ENCODE results near the gene ARL15.

Gene ARL15

DNA sequence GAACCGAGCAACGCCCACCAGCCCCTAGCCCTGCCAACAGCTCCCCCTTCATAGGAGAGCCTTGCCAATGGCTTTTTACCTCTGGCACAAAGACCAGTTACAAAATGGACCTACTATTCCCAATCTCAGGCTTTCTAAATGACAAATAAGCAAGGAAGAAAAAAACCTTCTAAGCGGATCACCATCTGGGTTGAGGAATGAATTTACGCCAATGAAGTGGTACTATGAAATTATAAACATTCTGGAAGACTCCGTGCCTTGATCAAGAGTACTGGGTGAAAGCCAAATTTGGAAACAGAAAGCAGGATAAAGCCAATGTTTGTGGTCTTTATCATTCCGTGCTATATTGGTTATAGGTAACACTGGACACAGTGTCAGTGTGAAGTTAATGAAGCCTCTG lies 378.0 kb downstream of the ARL15 start:
- no peak for DNase-seq (ENCODE audit: low read depth)

DNA sequence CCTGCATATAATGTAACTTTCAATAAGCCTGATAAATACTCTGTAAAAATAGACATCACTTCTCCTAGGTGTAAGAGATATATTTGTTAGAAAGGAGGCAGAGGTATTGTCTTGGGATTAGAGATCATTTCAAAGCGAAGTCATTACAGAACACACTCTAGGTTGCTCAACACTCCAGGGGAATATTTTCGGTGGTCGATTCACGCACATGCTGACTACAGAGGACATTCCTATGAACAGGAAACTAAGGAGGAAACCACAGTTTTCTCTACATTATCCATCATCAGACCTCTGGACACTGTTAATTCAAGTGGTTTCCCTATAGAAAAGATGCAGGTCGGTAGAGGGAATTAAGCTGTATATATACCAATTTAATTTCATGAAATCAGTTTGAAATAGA lies 379.9 kb downstream of the ARL15 start:
- DNase-seq (ENCODE audit: low read depth), result no peak

DNA sequence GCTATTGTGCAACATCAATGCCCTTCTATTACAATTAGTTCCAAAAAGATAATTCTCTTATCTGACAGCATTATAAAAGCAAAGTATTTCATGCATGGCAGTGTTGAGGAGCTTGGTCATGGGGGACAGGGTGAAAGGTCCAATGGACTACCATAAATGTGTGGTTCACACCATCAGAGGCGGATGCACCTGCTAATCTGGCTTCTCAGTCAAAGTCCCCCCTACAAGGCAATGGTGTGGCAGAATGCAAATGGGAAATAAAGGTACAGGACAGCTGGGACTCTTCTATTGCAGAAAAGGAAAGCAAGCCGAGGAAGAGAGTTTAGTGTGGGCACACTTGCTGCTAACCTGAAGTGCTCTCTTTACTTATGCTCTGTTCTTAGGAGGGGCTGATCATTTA lies 380.8 kb downstream of the ARL15 start:
- DNase-seq (ENCODE audit: low read depth), result no peak

DNA sequence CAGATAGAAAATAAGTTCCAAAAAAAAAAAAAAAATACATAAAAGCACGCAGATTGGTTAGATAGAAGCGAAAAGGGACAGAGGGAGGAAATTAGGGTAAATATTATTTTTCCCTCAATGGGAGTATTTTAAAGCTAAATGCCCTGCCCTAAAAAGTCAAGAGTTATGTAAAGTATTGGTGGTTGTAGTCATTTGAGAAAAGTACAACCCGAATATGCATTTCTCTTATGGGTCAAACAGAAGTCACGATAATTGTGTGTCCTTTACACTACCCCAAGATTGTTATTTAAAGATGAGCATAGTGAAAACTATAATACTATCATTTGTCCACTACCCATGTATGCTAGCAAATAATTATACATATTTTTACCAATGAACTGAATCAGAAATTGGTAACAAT lies 381.2 kb downstream of the ARL15 start:
- no peak for DNase-seq (ENCODE audit: low read depth)

GRCh38 chr5:53928641-53929040 lies 381.7 kb downstream of the ARL15 start:
- DNase-seq (ENCODE audit: low read depth), result no peak

- no peak for DNase-seq (ENCODE audit: low read depth)
Observed at GRCh38 chr5:53927668-53928247, 382.6 kb downstream of the ARL15 start.

- DNase-seq (ENCODE audit: low read depth), result no peak
Observed at GRCh38 chr5:53926026-53926425, 384.3 kb downstream of the ARL15 start.

DNA sequence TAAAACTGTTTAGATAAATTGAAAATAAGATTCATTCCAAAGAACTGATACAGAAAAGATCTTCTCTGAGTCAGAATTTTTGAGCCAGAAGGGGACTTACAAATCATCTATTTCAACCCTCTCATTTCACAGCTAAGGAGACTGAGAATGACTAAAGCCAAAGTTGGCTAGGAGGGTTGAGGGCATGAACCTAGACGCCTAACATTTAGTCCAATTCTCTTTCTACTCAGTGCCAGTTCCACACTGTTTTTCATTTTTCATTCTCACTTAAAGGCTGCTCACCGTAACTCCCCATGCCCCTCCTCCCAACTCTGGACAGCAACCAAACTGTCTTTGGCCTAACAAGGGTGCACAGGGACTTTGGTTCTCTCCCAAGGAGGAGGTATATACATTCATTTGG lies 386.0 kb downstream of the ARL15 start:
- DNase-seq (ENCODE audit: low read depth), result no peak

GRCh38 chr5:53923961-53924360 lies 386.4 kb downstream of the ARL15 start:
- no peak for DNase-seq (ENCODE audit: low read depth)

- DNase-seq (ENCODE audit: low read depth), result no peak
Observed at GRCh38 chr5:53922508-53923498, 387.6 kb downstream of the ARL15 start.

- DNase-seq (ENCODE audit: low read depth), result no peak
Observed at GRCh38 chr5:53917826-53918225, 392.5 kb downstream of the ARL15 start.

DNA sequence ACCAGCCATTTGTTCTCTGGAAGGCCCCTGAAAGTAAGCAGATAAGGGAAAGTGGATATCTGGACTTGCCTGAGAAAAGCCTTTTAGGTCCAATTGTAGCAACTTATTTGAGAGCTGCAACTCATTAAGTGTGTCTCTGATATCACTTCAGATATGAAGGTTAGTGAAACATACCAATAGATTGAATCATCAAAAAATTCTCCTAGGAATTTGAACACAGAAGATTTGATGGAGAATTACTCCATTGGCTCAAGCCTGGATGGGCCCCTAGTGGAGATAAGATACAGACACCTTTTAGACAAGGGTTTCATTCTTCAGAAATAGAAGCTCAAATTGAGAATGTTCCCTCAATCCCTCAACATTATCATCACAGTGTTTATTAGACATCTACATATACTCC lies 393.3 kb downstream of the ARL15 start:
- no peak for DNase-seq (ENCODE audit: low read depth)

- no peak for DNase-seq (ENCODE audit: low read depth)
Observed at GRCh38 chr5:53915120-53915519, 395.3 kb downstream of the ARL15 start.

GRCh38 chr5:53913941-53914340 lies 396.4 kb downstream of the ARL15 start:
- no peak for DNase-seq (ENCODE audit: low read depth)

DNA sequence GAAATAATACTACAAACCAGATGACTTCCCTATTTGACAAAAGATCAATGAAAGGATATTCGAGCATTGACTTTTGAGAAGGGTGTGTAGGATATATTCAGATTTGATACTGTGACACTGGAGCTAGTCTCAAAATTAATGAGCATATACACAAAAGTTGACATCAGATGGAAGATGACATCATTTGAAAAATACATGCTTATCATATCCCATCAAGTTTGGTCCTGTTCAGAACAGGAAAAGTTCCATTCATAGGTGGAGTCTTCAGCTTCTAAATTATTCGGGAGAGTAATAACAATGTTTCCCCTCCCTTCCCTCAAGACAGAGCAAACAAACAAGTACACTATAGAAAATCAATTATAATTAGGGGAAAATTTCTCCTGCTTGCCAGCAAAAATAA lies 401.6 kb downstream of the ARL15 start:
- no peak for DNase-seq (ENCODE audit: low read depth)

GRCh38 chr5:53907827-53908226 lies 402.5 kb downstream of the ARL15 start:
- no peak for DNase-seq (ENCODE audit: low read depth)

GRCh38 chr5:53906736-53907135 lies 403.6 kb downstream of the ARL15 start:
- DNase-seq (ENCODE audit: low read depth), result no peak

GRCh38 chr5:53902296-53902907 lies 408.0 kb downstream of the ARL15 start:
- DNase-seq (ENCODE audit: low read depth), result no peak

- DNase-seq (ENCODE audit: low read depth), result no peak
Observed at GRCh38 chr5:53900677-53901076, 409.7 kb downstream of the ARL15 start.

DNA sequence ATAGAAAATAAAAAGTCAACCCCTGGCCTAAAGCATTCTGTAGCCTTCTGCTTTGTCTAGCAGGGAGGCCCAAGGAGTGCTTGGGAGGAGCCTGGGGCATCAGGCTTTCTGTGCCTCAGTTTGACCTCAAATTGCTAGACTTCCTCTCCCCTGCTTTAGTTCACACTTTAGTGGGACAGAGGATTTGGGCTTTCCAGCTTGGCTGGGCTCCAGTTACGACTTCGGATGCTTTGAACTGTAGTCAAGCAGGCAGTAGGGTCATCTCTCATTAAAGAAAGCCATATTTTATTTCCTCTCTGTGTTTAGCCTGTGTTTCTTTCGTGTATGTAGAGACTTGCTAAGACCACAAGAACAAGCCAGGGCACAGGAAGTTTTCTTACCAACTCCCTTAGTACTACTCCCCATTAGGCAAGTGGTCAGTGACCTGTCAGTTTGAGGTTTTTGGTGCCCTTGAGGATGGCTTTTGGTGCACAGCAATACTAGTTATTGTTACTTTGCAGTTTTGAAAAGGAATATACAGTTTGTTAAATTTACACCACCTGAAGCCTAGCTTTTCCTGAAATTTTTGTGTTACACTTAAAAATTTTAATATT lies 415.2 kb downstream of the ARL15 start:
- no peak for DNase-seq (ENCODE audit: low read depth)

GRCh38 chr5:53893626-53894025 lies 416.7 kb downstream of the ARL15 start:
- no peak for DNase-seq (ENCODE audit: low read depth)

DNA sequence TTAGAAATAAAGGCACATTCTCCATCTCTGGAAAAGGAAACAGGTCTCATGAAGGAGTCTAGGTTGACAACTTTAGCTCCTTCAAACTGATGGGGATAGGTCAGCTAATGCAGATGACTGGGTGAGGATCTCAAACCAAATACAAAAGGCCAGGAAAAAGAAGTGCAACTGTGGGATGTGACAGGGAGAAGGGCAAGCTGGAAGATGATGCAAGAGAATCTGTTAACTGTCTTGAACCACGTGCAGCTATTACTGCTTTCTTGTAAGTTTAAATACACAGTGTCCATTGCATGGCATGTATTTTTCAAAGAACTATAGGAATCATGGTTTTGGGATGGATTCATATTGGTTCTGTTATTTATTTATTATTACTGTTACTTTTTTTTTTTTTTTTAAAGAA lies 418.1 kb downstream of the ARL15 start:
- no peak for DNase-seq (ENCODE audit: low read depth)

GRCh38 chr5:53891159-53891558 lies 419.2 kb downstream of the ARL15 start:
- no peak for DNase-seq (ENCODE audit: low read depth)
